PFSK-1 (cell line): ENCODE data around the gene LCT.

Experiments used
- FOXP2 ChIP-seq: optimal IDR thresholded peaks from 2 replicates; pipeline ENCODE3; 2011; ENCODE audit warnings: borderline replicate concordance, control low read depth, inconsistent platforms; ENCODE audit not compliant: insufficient read depth; ENCODE audit errors: extremely low read length, extremely low read depth
- POLR2AphosphoS5 ChIP-seq: IDR thresholded peaks from 2 replicates; pipeline ENCODE4 v1.6.1; 2012; ENCODE audit warnings: low read depth, mild to moderate bottlenecking, control low read depth, low read length, moderate library complexity
- REST ChIP-seq, 2 experiments: IDR thresholded peaks; 2 replicates each; pipeline versions ENCODE4 v1.6.1 to v1.8.0; 2011 to 2012; ENCODE audit warnings: low read depth in 2 of 2, low read length in 2 of 2, control low read depth in 1 of 2, inconsistent platforms in 1 of 2, mild to moderate bottlenecking in 1 of 2, moderate library complexity in 1 of 2; ENCODE audit not compliant: insufficient read depth in 1 of 2
- SIN3A ChIP-seq: IDR thresholded peaks from 2 replicates; pipeline ENCODE4 v1.6.1; 2012; ENCODE audit warnings: mild to moderate bottlenecking, low read length, moderate library complexity, borderline replicate concordance; ENCODE audit not compliant: insufficient read depth
- TAF1 ChIP-seq: IDR thresholded peaks from 2 replicates; pipeline ENCODE4 v1.6.1; 2012; ENCODE audit warnings: low read length, control low read depth, borderline replicate concordance; ENCODE audit not compliant: insufficient read depth

Gene LCT

GRCh38 chr2:135870571-135870970 is 33.6 kb upstream of the LCT start:
- TF ChIP-seq SIN3A (no peak), TAF1 (no peak), REST (IDR thresholded peaks at IDR 0.05; ENCODE audit: insufficient read depth in 1 of 2, low read depth in 2 of 2, low read length in 2 of 2) (no peak), FOXP2 (no peak), POLR2AphosphoS5 (no peak)

- TF ChIP-seq FOXP2 (no peak), POLR2AphosphoS5 (no peak), TAF1 (no peak), REST (IDR thresholded peaks at IDR 0.05; ENCODE audit: insufficient read depth in 1 of 2, low read depth in 2 of 2, low read length in 2 of 2) (no peak), SIN3A (no peak)
Observed at GRCh38 chr2:135863233-135863632, 26.2 kb upstream of the LCT start.

- TF ChIP-seq SIN3A (no peak), FOXP2 (no peak), POLR2AphosphoS5 (no peak), TAF1 (no peak), REST (IDR thresholded peaks at IDR 0.05; ENCODE audit: insufficient read depth in 1 of 2, low read depth in 2 of 2, low read length in 2 of 2) (no peak)
Observed at GRCh38 chr2:135862718-135863117, 25.7 kb upstream of the LCT start.

GRCh38 chr2:135853401-135853800 is 16.4 kb upstream of the LCT start:
- TF ChIP-seq TAF1 (no peak), SIN3A (no peak), POLR2AphosphoS5 (no peak), FOXP2 (no peak), REST (IDR thresholded peaks at IDR 0.05; ENCODE audit: insufficient read depth in 1 of 2, low read depth in 2 of 2, low read length in 2 of 2) (no peak)

- TF ChIP-seq SIN3A (no peak), POLR2AphosphoS5 (no peak), TAF1 (no peak), FOXP2 (no peak), REST (IDR thresholded peaks at IDR 0.05; ENCODE audit: insufficient read depth in 1 of 2, low read depth in 2 of 2, low read length in 2 of 2) (no peak)
Observed at GRCh38 chr2:135851858-135852257, 14.9 kb upstream of the LCT start.
